K562 (cell line): ENCODE measurements around the gene DYNC2H1. TPM values are rescaled to one million over a fixed set of nuclear protein-coding genes. Genes with fewer than 3 reads are reported as not detected.

Experiments
- ATAC-seq: fragments of 200-7000 bp; cut with Tn5 transposase; 3 replicates; pipeline ENCODE4 v1.9.1; 2020; ENCODE audit warnings: moderate library complexity
- BruUV-seq: library from RNA; stranded (reverse); fragments of 400-500 nt; replicated peaks from 2 replicates; lab custom pipeline; 2021; lab: Mats Ljungman, UMichigan
- CTCF ChIA-PET: fragments of 300-600 bp; formaldehyde crosslinking; extraction: SDS; loops from one replicate; lab custom pipeline; 2021; ENCODE audit warnings: low intra/inter-chr PET ratio; lab: Yijun Ruan, JAX
- POLR2A ChIA-PET: fragments of 300-600, 350-650 bp; sonication (Branson Sonifier 250); formaldehyde crosslinking; extraction: SDS; loops from one replicate; lab custom pipeline; 2021; ENCODE audit warnings: antibody characterized with exemption, inconsistent platforms; lab: Yijun Ruan, JAX
- DNase-seq, 4 experiments: peaks; one replicate each; pipeline versions ENCODE4 v3.0.0 to v3.0.0-alpha.2; 2011 to 2018; ENCODE audit warnings: low spot score in 3 of 4, mixed read lengths in 3 of 4; ENCODE audit errors: extremely low read depth in 1 of 4
- FAIRE-seq: peaks from 2 replicates; lab custom pipeline; 2011; peaks lifted over from hg19 to GRCh38; lab: Jason Lieb, UNC
- H2AFZ ChIP-seq: 2 replicates; pipeline ENCODE4 v1.6.0; 2011; ENCODE audit warnings: low read depth, low read length, control low read depth, inconsistent platforms
- H3K27ac ChIP-seq: fragments of 200-600 bp; 3 replicates; pipeline ENCODE4 v1.8.0; 2011; ENCODE audit warnings: low read depth, mild to moderate bottlenecking, control low read depth, inconsistent platforms, low read length, moderate library complexity, mixed read lengths; ENCODE audit errors: extremely low read depth
- H3K27me3 ChIP-seq, 2 experiments: fragments of 300-600 bp in 1 of 2; 2 replicates in 1 of 2; 3 replicates in 1 of 2; pipeline versions ENCODE4 v1.6.0 to v1.8.0; 2011; ENCODE audit warnings: inconsistent platforms in 2 of 2, low read length in 2 of 2, mild to moderate bottlenecking in 1 of 2, mixed read lengths in 1 of 2, moderate library complexity in 1 of 2; ENCODE audit not compliant: control insufficient read depth in 2 of 2, insufficient read depth in 2 of 2
- H3K36me3 ChIP-seq: fragments of 300-600 bp; 3 replicates; pipeline ENCODE4 v1.8.0; 2011; ENCODE audit warnings: mild to moderate bottlenecking, low read length, inconsistent platforms; ENCODE audit not compliant: control insufficient read depth, insufficient read depth
- H3K4me1 ChIP-seq, 2 experiments: fragments of 200-600 bp in 1 of 2; replicated peaks in 1 of 2; 2 replicates in 1 of 2; 3 replicates in 1 of 2; pipeline versions ENCODE4 v1.5.1 to v1.8.0; 2011; ENCODE audit warnings: inconsistent platforms in 2 of 2, low read length in 2 of 2, mild to moderate bottlenecking in 1 of 2, mixed read lengths in 1 of 2, moderate library complexity in 1 of 2; ENCODE audit not compliant: control insufficient read depth in 2 of 2, insufficient read depth in 2 of 2
- H3K4me2 ChIP-seq: 2 replicates; pipeline ENCODE4 v1.6.1; 2011; ENCODE audit warnings: low read length, control low read depth, inconsistent platforms, mixed read lengths; ENCODE audit not compliant: insufficient read depth
- H3K4me3 ChIP-seq: fragments of 200-600 bp; sonication (generic), shearing (Covaris generic); 2 replicates; pipeline ENCODE4 v1.5.1; 2016; ENCODE audit warnings: control low read depth, inconsistent platforms
- H3K79me2 ChIP-seq: fragments of 200-600 bp; 3 replicates; pipeline ENCODE4 v1.8.0; 2011; ENCODE audit warnings: low read length, inconsistent platforms; ENCODE audit not compliant: control insufficient read depth, insufficient read depth
- H3K9ac ChIP-seq, 2 experiments: 2 replicates each; pipeline versions ENCODE4 v1.6.0 to v1.6.1; 2011; ENCODE audit warnings: low read depth in 2 of 2, low read length in 2 of 2, control low read depth in 1 of 2, inconsistent platforms in 1 of 2, mild to moderate bottlenecking in 1 of 2, mixed read lengths in 1 of 2; ENCODE audit not compliant: insufficient read depth in 1 of 2
- H3K9me1 ChIP-seq: one replicate; pipeline ENCODE4 v1.6.0; 2011; ENCODE audit warnings: inconsistent platforms, mild to moderate bottlenecking, low read length, moderate library complexity; ENCODE audit not compliant: control insufficient read depth, insufficient read depth
- H3K9me3 ChIP-seq: replicated peaks from 2 replicates; pipeline ENCODE4 v1.5.1; 2011; ENCODE audit warnings: low read depth, low read length, inconsistent platforms; ENCODE audit not compliant: control insufficient read depth, insufficient read depth
- H4K20me1 ChIP-seq: replicated peaks from 2 replicates; pipeline ENCODE4 v1.6.1; 2011; ENCODE audit warnings: low read length, inconsistent platforms, mixed read lengths; ENCODE audit not compliant: control insufficient read depth, insufficient read depth
- ZNF830 ChIP-seq: fragments of 250-450 bp; sonication (Bioruptor Pico); IDR thresholded peaks from 2 replicates; pipeline ENCODE4 v1.5.0; 2021; ENCODE audit warnings: mild to moderate bottlenecking
- WGBS: fragments of 100-300 bp; shearing (Covaris generic); methylation state at CpG from one replicate; pipeline ENCODE4 v1.1.6; 2016; ENCODE audit warnings: low coverage, mixed read lengths; ENCODE audit not compliant: insufficient coverage; ENCODE audit errors: missing lambda C conversion rate; 5-methylcytosine and 5-hydroxymethylcytosine counted together
- in situ Hi-C: fragments of 300-500 bp; cut with MboI; formaldehyde crosslinking; loops from 4 replicates; pipeline ENCODE4 v1.15.0; 2018; ENCODE audit warnings: inconsistent platforms, mixed read lengths
- intact Hi-C: fragments of 100-400 bp; cut with micrococcal nuclease; formaldehyde crosslinking; loops from 2 replicates; pipeline ENCODE4 v1.14.2; 2022
- polyA plus RNA-seq, 8 experiments: library from polyadenylated mRNA; depleted of rRNA in 4 of 8; stranded (reverse) in 5 of 8; unstranded in 3 of 8; fragments of >200 nt; fragmentation: Nextera tagmentation in 2 of 8; fragmentation: Illumina TruSeq in 1 of 8; extraction: Ambion mirVana in 2 of 8; extraction: Trizol in 1 of 8; gene quantifications; 2 replicates each; pipeline versions ENCODE4 v1.2.1 to v1.2.3, GENCODE V29; 2011 to 2014; ENCODE audit warnings: inconsistent platforms in 1 of 8, missing spikeins in 1 of 8
- total RNA-seq, 7 experiments: library from RNA; depleted of rRNA in 6 of 7; stranded (reverse); fragments of >200 nt in 6 of 7; fragmentation: Illumina TruSeq in 2 of 7; extraction: Trizol in 2 of 7; gene quantifications; 2 replicates each; pipeline versions ENCODE4 v1.2.1 to v1.2.3, GENCODE V29; 2011 to 2021; ENCODE audit warnings: low replicate concordance in 1 of 7
- TF ChIP-seq, protein P1 (sequence below), 2 experiments: fragments of 450-650 bp in 1 of 2; sonication (generic) in 1 of 2; formaldehyde crosslinking in 1 of 2; IDR thresholded peaks; 2 replicates each; pipeline versions ENCODE4 v1.7.1 to v1.9.0; 2016 to 2022; ENCODE audit warnings: inconsistent platforms in 1 of 2, mild to moderate bottlenecking in 1 of 2, missing genetic modification reagents in 1 of 2

Gene DYNC2H1
- total and polyA plus RNA-seq, 9 of the 15 experiments (the other 6 are each of a cell fraction or from before 2014, with no cell fraction given) = 0.08 to 0.64 (median 0.20) TPM

DNA sequence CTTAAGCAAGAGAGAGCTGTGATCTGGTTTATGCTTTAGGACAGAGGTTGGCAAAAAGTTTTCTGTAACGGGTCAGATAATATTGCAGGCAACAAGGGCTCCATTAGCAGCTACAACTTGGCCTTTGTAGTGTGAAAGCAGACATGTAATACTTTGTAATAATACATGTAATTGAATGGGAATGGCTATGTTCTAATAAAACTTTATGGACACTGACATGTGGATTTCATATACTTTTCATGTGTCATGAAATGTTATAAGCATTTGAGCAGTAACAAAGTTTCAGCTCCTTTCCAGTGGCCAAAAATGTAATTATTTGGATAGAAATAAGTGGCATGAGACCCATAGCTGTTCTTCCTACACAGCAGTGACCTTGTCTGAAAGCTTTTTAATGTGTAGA is 3.1 kb downstream of the DYNC2H1 start:
- POLR2A ChIA-PET = interaction anchor here (1.4 kb wide), 1 partner anchor 43 kb away, joined by 3 read pairs; no protein-coding TSS in a partner anchor
- Histone ChIP-seq H3K4me3 (no peak overlapping the region), H3K9me1 (no peaks in the 10 kb centered on the region), H3K27ac (no peak overlapping the region), H3K27me3 (no peaks in the 10 kb centered on the region), H3K4me1 (peaks cover 4 to 6% of the 10 kb centered on the region in 2 experiments; a peak in 4 of 5 replicates), H3K4me2 (no peak overlapping the region), H4K20me1 (no peaks in the 10 kb centered on the region), H3K36me3 (no peaks in the 10 kb centered on the region), H3K79me2 (no peaks in the 10 kb centered on the region), H2AFZ (0 out of 2 replicates have a peak overlapping the region, but pooled peaks have one; percentile 18), H3K9me3 (no peaks in the 10 kb centered on the region), H3K9ac (no peak overlapping the region)
- FAIRE-seq (no peak), DNase-seq (no peak), ATAC-seq (no peak)
- 0% methylated on average over 1 of the region's 1 CpG for WGBS
- no TSS peak for BruUV-seq
- CTCF ChIA-PET = no interaction called here
- TF ChIP-seq, protein P1, sequence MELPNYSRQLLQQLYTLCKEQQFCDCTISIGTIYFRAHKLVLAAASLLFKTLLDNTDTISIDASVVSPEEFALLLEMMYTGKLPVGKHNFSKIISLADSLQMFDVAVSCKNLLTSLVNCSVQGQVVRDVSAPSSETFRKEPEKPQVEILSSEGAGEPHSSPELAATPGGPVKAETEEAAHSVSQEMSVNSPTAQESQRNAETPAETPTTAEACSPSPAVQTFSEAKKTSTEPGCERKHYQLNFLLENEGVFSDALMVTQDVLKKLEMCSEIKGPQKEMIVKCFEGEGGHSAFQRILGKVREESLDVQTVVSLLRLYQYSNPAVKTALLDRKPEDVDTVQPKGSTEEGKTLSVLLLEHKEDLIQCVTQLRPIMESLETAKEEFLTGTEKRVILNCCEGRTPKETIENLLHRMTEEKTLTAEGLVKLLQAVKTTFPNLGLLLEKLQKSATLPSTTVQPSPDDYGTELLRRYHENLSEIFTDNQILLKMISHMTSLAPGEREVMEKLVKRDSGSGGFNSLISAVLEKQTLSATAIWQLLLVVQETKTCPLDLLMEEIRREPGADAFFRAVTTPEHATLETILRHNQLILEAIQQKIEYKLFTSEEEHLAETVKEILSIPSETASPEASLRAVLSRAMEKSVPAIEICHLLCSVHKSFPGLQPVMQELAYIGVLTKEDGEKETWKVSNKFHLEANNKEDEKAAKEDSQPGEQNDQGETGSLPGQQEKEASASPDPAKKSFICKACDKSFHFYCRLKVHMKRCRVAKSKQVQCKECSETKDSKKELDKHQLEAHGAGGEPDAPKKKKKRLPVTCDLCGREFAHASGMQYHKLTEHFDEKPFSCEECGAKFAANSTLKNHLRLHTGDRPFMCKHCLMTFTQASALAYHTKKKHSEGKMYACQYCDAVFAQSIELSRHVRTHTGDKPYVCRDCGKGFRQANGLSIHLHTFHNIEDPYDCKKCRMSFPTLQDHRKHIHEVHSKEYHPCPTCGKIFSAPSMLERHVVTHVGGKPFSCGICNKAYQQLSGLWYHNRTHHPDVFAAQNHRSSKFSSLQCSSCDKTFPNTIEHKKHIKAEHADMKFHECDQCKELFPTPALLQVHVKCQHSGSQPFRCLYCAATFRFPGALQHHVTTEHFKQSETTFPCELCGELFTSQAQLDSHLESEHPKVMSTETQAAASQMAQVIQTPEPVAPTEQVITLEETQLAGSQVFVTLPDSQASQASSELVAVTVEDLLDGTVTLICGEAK (IDR thresholded peaks at IDR 0.05) = peak; percentile 85
- TF ChIP-seq, protein P1 (CRISPR knock-in tag; IDR thresholded peaks at IDR 0.05) = peak; percentile 84
- no peak for TF ChIP-seq ZNF830 (CRISPR knock-in tag)
- intact Hi-C loops = no loop called here
- in situ Hi-C loops = no loop called here
